GM12878 (cell line): ENCODE data around the gene MYPN. TPM values are rescaled to one million over a fixed set of nuclear protein-coding genes. Genes with fewer than 3 reads are reported as not detected.

Experiments used
- DPF2 ChIP-seq: fragments of 450-650 bp; IDR thresholded peaks from 2 replicates; pipeline ENCODE4 v1.6.1; 2017; ENCODE audit warnings: mild to moderate bottlenecking
- EED ChIP-seq: sonication (generic); IDR thresholded peaks from 2 replicates; pipeline ENCODE4 v1.6.1; 2016; ENCODE audit warnings: antibody characterized with exemption, low read depth
- FOS ChIP-seq: IDR thresholded peaks from 3 replicates; pipeline ENCODE4 v1.6.1; 2011; ENCODE audit warnings: borderline replicate concordance; ENCODE audit not compliant: insufficient read length; ENCODE audit errors: extremely low read depth
- IRF4 ChIP-seq: IDR thresholded peaks from 2 replicates; pipeline ENCODE4 v1.6.1; 2011; ENCODE audit warnings: low read depth, low read length
- JUND ChIP-seq: IDR thresholded peaks from 2 replicates; pipeline ENCODE4 v1.6.1; 2012; ENCODE audit warnings: low read depth, mild to moderate bottlenecking, low read length, improper control_type of control experiment, moderate library complexity
- RUNX3 ChIP-seq: IDR thresholded peaks from 2 replicates; pipeline ENCODE4 v1.6.1; 2012; ENCODE audit warnings: low read length, inconsistent platforms
- ZNF217 ChIP-seq: fragments of 450-650 bp; IDR thresholded peaks from 2 replicates; pipeline ENCODE4 v1.6.1; 2017; ENCODE audit warnings: antibody characterized with exemption, mild to moderate bottlenecking
- ZNF384 ChIP-seq: IDR thresholded peaks from 2 replicates; pipeline ENCODE4 v1.6.1; 2012; ENCODE audit warnings: low read depth, mild to moderate bottlenecking, low read length, improper control_type of control experiment, borderline replicate concordance
- polyA plus RNA-seq, 11 experiments: library from polyadenylated mRNA; depleted of rRNA in 4 of 11; unstranded in 6 of 11; stranded (reverse) in 5 of 11; fragments of >200 nt; fragmentation: Nextera tagmentation in 4 of 11; fragmentation: Illumina TruSeq in 1 of 11; extraction: Ambion mirVana in 4 of 11; extraction: Trizol in 1 of 11; gene quantifications; 1 replicate in 1 of 11; 2 replicates in 10 of 11; pipeline versions ENCODE4 v1.2.1 to v1.2.3, GENCODE V29; 2011 to 2016; ENCODE audit warnings: inconsistent platforms in 2 of 11, missing spikeins in 2 of 11, low read depth in 1 of 11
- total RNA-seq, 4 experiments: library from RNA; depleted of rRNA in 3 of 4; stranded (reverse); fragments of >200 nt in 3 of 4; fragmentation: Illumina TruSeq in 1 of 4; extraction: Trizol in 1 of 4; gene quantifications; 2 replicates each; pipeline versions ENCODE4 v1.2.1 to v1.2.3, GENCODE V29; 2013 to 2021
- TF ChIP-seq, protein P1 (sequence below): fragments of 450-650 bp; IDR thresholded peaks from 2 replicates; pipeline ENCODE4 v1.6.1; 2014; ENCODE audit warnings: mild to moderate bottlenecking
- TF ChIP-seq, protein P2 (sequence below): fragments of 450-650 bp; IDR thresholded peaks from 2 replicates; pipeline ENCODE4 v1.6.1; 2017; ENCODE audit warnings: mild to moderate bottlenecking
- TF ChIP-seq, protein P3 (sequence below), 3 experiments: IDR thresholded peaks in 2 of 3; conservative IDR thresholded peaks in 1 of 3; 2 replicates each; pipeline ENCODE4 v1.5.1; 2011; ENCODE audit warnings: low read depth in 3 of 3, low read length in 3 of 3, mild to moderate bottlenecking in 3 of 3, control low read depth in 2 of 3, moderate library complexity in 2 of 3, inconsistent platforms in 1 of 3, mixed read lengths in 1 of 3; ENCODE audit not compliant: control insufficient read depth in 2 of 3, insufficient read depth in 1 of 3; ENCODE audit errors: extremely low read depth in 1 of 3

MYPN gene
- total and polyA plus RNA-seq, 10 of the 15 experiments (the other 5 are each of a cell fraction or from before 2014, with no cell fraction given) = 0.01 to 0.02 TPM; not detected in 8

DNA sequence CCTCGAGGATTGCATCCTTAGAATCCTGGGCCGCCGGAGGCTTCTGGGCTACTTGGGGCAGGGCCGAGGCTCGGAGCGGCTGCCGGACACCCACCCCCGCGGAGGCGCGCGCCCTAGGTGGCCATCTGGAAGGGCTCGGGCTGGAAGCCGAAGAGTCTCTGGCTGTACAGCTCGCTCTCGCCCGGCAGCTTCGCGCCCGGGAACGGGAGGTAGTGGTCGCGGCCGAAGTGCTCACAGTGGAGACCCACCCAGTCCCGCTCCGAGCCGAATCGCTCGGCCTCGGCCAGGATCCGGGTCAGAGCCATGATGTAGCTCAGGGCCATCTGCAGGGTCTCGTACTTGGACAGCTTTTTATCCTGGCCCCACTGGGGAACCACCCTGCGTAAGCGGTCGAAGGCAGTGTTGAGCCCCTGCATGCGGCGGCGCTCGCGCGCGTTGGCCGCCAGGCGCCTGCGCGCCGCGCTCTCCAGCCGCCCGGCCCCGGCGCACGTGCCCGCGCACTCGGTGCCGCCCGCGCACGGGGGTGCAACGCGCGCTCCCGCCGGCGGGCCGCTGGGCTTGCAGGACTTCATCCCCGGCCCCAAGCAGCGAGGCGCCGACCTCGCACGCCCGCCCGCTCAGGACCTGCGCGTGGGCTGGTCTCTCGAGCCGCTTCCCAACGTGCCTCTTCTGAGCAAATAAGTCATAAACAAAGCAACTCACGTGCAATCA is 122.0 kb downstream of the MYPN start (continued):
- TF ChIP-seq, protein P1, sequence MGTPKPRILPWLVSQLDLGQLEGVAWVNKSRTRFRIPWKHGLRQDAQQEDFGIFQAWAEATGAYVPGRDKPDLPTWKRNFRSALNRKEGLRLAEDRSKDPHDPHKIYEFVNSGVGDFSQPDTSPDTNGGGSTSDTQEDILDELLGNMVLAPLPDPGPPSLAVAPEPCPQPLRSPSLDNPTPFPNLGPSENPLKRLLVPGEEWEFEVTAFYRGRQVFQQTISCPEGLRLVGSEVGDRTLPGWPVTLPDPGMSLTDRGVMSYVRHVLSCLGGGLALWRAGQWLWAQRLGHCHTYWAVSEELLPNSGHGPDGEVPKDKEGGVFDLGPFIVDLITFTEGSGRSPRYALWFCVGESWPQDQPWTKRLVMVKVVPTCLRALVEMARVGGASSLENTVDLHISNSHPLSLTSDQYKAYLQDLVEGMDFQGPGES = no peak
- no peak for TF ChIP-seq ZNF384
- TF ChIP-seq RUNX3 = no peak
- TF ChIP-seq EED = no peak
- no peak for TF ChIP-seq JUND
- TF ChIP-seq, protein P2, sequence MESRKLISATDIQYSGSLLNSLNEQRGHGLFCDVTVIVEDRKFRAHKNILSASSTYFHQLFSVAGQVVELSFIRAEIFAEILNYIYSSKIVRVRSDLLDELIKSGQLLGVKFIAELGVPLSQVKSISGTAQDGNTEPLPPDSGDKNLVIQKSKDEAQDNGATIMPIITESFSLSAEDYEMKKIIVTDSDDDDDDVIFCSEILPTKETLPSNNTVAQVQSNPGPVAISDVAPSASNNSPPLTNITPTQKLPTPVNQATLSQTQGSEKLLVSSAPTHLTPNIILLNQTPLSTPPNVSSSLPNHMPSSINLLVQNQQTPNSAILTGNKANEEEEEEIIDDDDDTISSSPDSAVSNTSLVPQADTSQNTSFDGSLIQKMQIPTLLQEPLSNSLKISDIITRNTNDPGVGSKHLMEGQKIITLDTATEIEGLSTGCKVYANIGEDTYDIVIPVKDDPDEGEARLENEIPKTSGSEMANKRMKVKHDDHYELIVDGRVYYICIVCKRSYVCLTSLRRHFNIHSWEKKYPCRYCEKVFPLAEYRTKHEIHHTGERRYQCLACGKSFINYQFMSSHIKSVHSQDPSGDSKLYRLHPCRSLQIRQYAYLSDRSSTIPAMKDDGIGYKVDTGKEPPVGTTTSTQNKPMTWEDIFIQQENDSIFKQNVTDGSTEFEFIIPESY = no peak
- TF ChIP-seq, protein P3, sequence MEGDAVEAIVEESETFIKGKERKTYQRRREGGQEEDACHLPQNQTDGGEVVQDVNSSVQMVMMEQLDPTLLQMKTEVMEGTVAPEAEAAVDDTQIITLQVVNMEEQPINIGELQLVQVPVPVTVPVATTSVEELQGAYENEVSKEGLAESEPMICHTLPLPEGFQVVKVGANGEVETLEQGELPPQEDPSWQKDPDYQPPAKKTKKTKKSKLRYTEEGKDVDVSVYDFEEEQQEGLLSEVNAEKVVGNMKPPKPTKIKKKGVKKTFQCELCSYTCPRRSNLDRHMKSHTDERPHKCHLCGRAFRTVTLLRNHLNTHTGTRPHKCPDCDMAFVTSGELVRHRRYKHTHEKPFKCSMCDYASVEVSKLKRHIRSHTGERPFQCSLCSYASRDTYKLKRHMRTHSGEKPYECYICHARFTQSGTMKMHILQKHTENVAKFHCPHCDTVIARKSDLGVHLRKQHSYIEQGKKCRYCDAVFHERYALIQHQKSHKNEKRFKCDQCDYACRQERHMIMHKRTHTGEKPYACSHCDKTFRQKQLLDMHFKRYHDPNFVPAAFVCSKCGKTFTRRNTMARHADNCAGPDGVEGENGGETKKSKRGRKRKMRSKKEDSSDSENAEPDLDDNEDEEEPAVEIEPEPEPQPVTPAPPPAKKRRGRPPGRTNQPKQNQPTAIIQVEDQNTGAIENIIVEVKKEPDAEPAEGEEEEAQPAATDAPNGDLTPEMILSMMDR (IDR thresholded peaks at IDR 0.05 in 2 of 3, conservative IDR thresholded peaks at IDR 0.05 in 1 of 3; ENCODE audit: control insufficient read depth in 2 of 3, extremely low read depth in 1 of 3, insufficient read depth in 1 of 3, low read depth in 3 of 3, low read length in 3 of 3) = peak; percentile 12 to 37 (median 21); a peak in 3 of 6 replicates
- no peak for TF ChIP-seq ZNF217
- TF ChIP-seq IRF4 = no peak
- no peak for TF ChIP-seq FOS
- 0 out of 2 replicates have a peak, but pooled peaks have one; percentile 36 for TF ChIP-seq DPF2
